Endothelial cell of umbilical vein (primary cell): ENCODE results near the gene UGT2B28. TPM values are rescaled to one million over a fixed set of nuclear protein-coding genes. Genes with fewer than 3 reads are reported as not detected.
"Not testable (repeated sequence)": the region's sequence is repeated elsewhere in the genome, so short reads cannot be mapped to it uniquely, and the experiment has no call there.

ENCODE experiments used
- BruUV-seq: library from RNA; stranded (reverse); fragments of 400-500 nt; replicated peaks from 2 replicates; lab custom pipeline; 2021; lab: Mats Ljungman, UMichigan
- CTCF ChIA-PET: fragments of 300-600, 350-600 bp; sonication (Branson Sonifier 250); formaldehyde crosslinking; loops from one replicate; lab custom pipeline; 2021; ENCODE audit warnings: antibody characterized with exemption, inconsistent platforms; lab: Charles Lee
- POLR2A ChIA-PET: fragments of 300-600, 350-600 bp; sonication (Branson Sonifier 250); formaldehyde crosslinking; loops from one replicate; lab custom pipeline; 2021; ENCODE audit warnings: antibody characterized with exemption, inconsistent platforms; lab: Charles Lee
- DNase-seq: peaks from one replicate; pipeline ENCODE4 v3.0.0-alpha.2; 2011; ENCODE audit warnings: low read depth, low spot score
- FAIRE-seq: peaks from 2 replicates; lab custom pipeline; 2011; peaks lifted over from hg19 to GRCh38; lab: Jason Lieb, UNC
- H2AFZ ChIP-seq: 2 replicates; pipeline ENCODE4 v1.6.0; 2012; ENCODE audit warnings: low read depth, low read length, control low read depth, inconsistent platforms
- H3K27ac ChIP-seq: 2 replicates; pipeline ENCODE4 v1.5.1; 2011; ENCODE audit warnings: low read depth, mild to moderate bottlenecking, control low read depth, low read length, moderate library complexity; ENCODE audit not compliant: insufficient read depth
- H3K27me3 ChIP-seq, 2 experiments: 2 replicates each; pipeline versions ENCODE4 v1.6.0 to v1.6.1; 2011; ENCODE audit warnings: low read length in 2 of 2, mixed read lengths in 1 of 2; ENCODE audit not compliant: control insufficient read depth in 2 of 2, insufficient read depth in 2 of 2
- H3K36me3 ChIP-seq, 2 experiments: 2 replicates in 1 of 2; 3 replicates in 1 of 2; pipeline ENCODE4 v1.5.1; 2011; ENCODE audit warnings: low read length in 2 of 2, mild to moderate bottlenecking in 1 of 2, moderate library complexity in 1 of 2; ENCODE audit not compliant: control insufficient read depth in 2 of 2, insufficient read depth in 2 of 2; ENCODE audit errors: extremely low read depth in 1 of 2
- H3K4me1 ChIP-seq: 3 replicates; pipeline ENCODE4 v1.5.1; 2011; ENCODE audit warnings: mild to moderate bottlenecking, low read length; ENCODE audit not compliant: control insufficient read depth, insufficient read depth; ENCODE audit errors: extremely low read depth
- H3K4me2 ChIP-seq: 2 replicates; pipeline ENCODE4 v1.6.1; 2011; ENCODE audit warnings: low read length, control low read depth, mixed read lengths; ENCODE audit not compliant: insufficient read depth
- H3K4me3 ChIP-seq, 3 experiments: fragments of 200-600 bp in 1 of 3; sonication (generic), shearing (Covaris generic) in 1 of 3; replicated peaks in 1 of 3; 2 replicates each; pipeline ENCODE4 v1.5.1; 2011 to 2016; ENCODE audit warnings: control low read depth in 3 of 3, low read length in 3 of 3, mild to moderate bottlenecking in 2 of 3, inconsistent platforms in 1 of 3, low read depth in 1 of 3, moderate library complexity in 1 of 3; ENCODE audit not compliant: insufficient read depth in 1 of 3
- H3K79me2 ChIP-seq: 2 replicates; pipeline ENCODE4 v1.6.0; 2012; ENCODE audit warnings: low read length, inconsistent platforms; ENCODE audit not compliant: control insufficient read depth, insufficient read depth
- H3K9ac ChIP-seq: replicated peaks from 2 replicates; pipeline ENCODE3; 2011; ENCODE audit warnings: low read length, control low read depth; ENCODE audit not compliant: insufficient read depth; ENCODE audit errors: extremely low read depth
- H3K9me1 ChIP-seq: replicated peaks from 3 replicates; pipeline ENCODE4 v1.6.0; 2011; ENCODE audit warnings: mild to moderate bottlenecking, low read length; ENCODE audit not compliant: control insufficient read depth, insufficient read depth; ENCODE audit errors: extremely low read depth
- H3K9me3 ChIP-seq: replicated peaks from 2 replicates; pipeline ENCODE4 v1.5.1; 2012; ENCODE audit warnings: low read length, inconsistent platforms; ENCODE audit not compliant: control insufficient read depth, insufficient read depth
- H4K20me1 ChIP-seq: replicated peaks from 2 replicates; pipeline ENCODE3; 2011; ENCODE audit warnings: mild to moderate bottlenecking, low read length; ENCODE audit not compliant: control insufficient read depth, insufficient read depth; ENCODE audit errors: extremely low read depth
- EZH2 ChIP-seq: IDR thresholded peaks from 2 replicates; pipeline ENCODE4 v1.6.1; 2012; ENCODE audit warnings: borderline replicate concordance, low read depth, mild to moderate bottlenecking, moderate library complexity, low read length, inconsistent platforms; ENCODE audit not compliant: severe bottlenecking
- FOS ChIP-seq: IDR thresholded peaks from 2 replicates; pipeline ENCODE4 v1.6.1; 2011; ENCODE audit warnings: mild to moderate bottlenecking, low read length, moderate library complexity, borderline replicate concordance; ENCODE audit not compliant: insufficient read depth
- GATA2 ChIP-seq: IDR thresholded peaks from 2 replicates; pipeline ENCODE4 v1.7.0; 2011; ENCODE audit warnings: low read depth, mild to moderate bottlenecking, moderate library complexity, mixed read lengths, low read length; ENCODE audit not compliant: insufficient read length, insufficient read depth
- JUN ChIP-seq: IDR thresholded peaks from 2 replicates; pipeline ENCODE4 v1.6.1; 2011; ENCODE audit warnings: borderline replicate concordance, low read depth; ENCODE audit not compliant: insufficient read length, insufficient read depth
- MYC ChIP-seq: IDR thresholded peaks from one replicate; pipeline ENCODE4 v1.6.1; 2011; ENCODE audit warnings: mild to moderate bottlenecking, low read depth, low read length
- POLR2A ChIP-seq: IDR thresholded peaks from 2 replicates; pipeline ENCODE4 v1.6.1; 2012; ENCODE audit warnings: low read depth, mild to moderate bottlenecking, control low read depth, low read length
- POLR2AphosphoS5 ChIP-seq: IDR thresholded peaks from 2 replicates; pipeline ENCODE4 v1.6.1; 2012; ENCODE audit warnings: low read depth, mild to moderate bottlenecking, control low read depth, low read length, moderate library complexity; ENCODE audit not compliant: insufficient read depth
- dilution Hi-C: fragments of 300-500 bp; cut with MboI; formaldehyde crosslinking; loops from one replicate; pipeline ENCODE4 v1.15.0; 2019; ENCODE audit warnings: low sequenced_read_pairs; ENCODE audit not compliant: extremely low pct_ligation_motif_present
- intact Hi-C: fragments of 100-400 bp; cut with micrococcal nuclease; formaldehyde crosslinking; loops from one replicate; pipeline ENCODE4 v1.10.0; 2022
- polyA plus RNA-seq, 4 experiments: library from polyadenylated mRNA; depleted of rRNA in 3 of 4; stranded (reverse) in 3 of 4; unstranded in 1 of 4; fragments of >200 nt; gene quantifications; 2 replicates each; pipeline versions ENCODE4 v1.2.1 to v1.2.3, GENCODE V29; 2011 to 2012; ENCODE audit warnings: missing spikeins in 1 of 4
- total RNA-seq: library from RNA; stranded (reverse); gene quantifications from 2 replicates; pipeline ENCODE4 v1.2.3, GENCODE V29; 2021
- TF ChIP-seq, protein P1 (sequence below): IDR thresholded peaks from 2 replicates; pipeline ENCODE4 v1.6.1; 2011; ENCODE audit not compliant: insufficient read depth, insufficient read length
- TF ChIP-seq, protein P2 (sequence below), 2 donors: IDR thresholded peaks; 1 replicate in 1 of 2; 2 replicates in 1 of 2; pipeline ENCODE4 v1.5.1; 2011; ENCODE audit warnings: low read length in 2 of 2, mild to moderate bottlenecking in 2 of 2, moderate library complexity in 2 of 2, control low read depth in 1 of 2, inconsistent platforms in 1 of 2, low read depth in 1 of 2; ENCODE audit not compliant: insufficient read depth in 1 of 2; ENCODE audit errors: extremely low read depth in 1 of 2

UGT2B28 gene
- total and polyA plus RNA-seq, 2 donors (not counting 3 experiments of a cell fraction or from before 2014, with no cell fraction given): not detected

- no peak for FAIRE-seq
- no peak for DNase-seq
- TF ChIP-seq FOS (no peak), MYC (no peak), POLR2A (no peak), GATA2 (no peak), EZH2 (no peak), JUN (no peak), POLR2AphosphoS5 (no peak)
- TF ChIP-seq, protein P1, sequence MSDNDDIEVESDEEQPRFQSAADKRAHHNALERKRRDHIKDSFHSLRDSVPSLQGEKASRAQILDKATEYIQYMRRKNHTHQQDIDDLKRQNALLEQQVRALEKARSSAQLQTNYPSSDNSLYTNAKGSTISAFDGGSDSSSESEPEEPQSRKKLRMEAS: no peak
- TF ChIP-seq, protein P2, sequence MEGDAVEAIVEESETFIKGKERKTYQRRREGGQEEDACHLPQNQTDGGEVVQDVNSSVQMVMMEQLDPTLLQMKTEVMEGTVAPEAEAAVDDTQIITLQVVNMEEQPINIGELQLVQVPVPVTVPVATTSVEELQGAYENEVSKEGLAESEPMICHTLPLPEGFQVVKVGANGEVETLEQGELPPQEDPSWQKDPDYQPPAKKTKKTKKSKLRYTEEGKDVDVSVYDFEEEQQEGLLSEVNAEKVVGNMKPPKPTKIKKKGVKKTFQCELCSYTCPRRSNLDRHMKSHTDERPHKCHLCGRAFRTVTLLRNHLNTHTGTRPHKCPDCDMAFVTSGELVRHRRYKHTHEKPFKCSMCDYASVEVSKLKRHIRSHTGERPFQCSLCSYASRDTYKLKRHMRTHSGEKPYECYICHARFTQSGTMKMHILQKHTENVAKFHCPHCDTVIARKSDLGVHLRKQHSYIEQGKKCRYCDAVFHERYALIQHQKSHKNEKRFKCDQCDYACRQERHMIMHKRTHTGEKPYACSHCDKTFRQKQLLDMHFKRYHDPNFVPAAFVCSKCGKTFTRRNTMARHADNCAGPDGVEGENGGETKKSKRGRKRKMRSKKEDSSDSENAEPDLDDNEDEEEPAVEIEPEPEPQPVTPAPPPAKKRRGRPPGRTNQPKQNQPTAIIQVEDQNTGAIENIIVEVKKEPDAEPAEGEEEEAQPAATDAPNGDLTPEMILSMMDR (IDR thresholded peaks at IDR 0.05; ENCODE audit: extremely low read depth in 1 of 2, insufficient read depth in 1 of 2, low read depth in 1 of 2, low read length in 2 of 2): no peak
- intact Hi-C loops (no loop called here), dilution Hi-C loops (no loop called here)
- no peaks in the 10 kb centered on the region for H4K20me1 ChIP-seq
- H3K27ac ChIP-seq: no peak overlapping the region
- H3K9me1 ChIP-seq: no peaks in the 10 kb centered on the region
- no peaks in the 10 kb centered on the region for H3K9me3 ChIP-seq
- H2AFZ ChIP-seq: no peak overlapping the region
- H3K36me3 ChIP-seq: no peaks in the 10 kb centered on the region
- no peaks in the 10 kb centered on the region for H3K27me3 ChIP-seq
- H3K4me1 ChIP-seq: no peaks in the 10 kb centered on the region
- no peak overlapping the region for H3K9ac ChIP-seq
- H3K4me2 ChIP-seq: no peak overlapping the region
- no TSS peak for BruUV-seq
- CTCF ChIA-PET: no interaction called here
- H3K4me3 ChIP-seq: no peak overlapping the region
- no peaks in the 10 kb centered on the region for H3K79me2 ChIP-seq
- POLR2A ChIA-PET: no interaction called here
These were observed 50.2 kb downstream of the UGT2B28 start for GRCh38 chr4:69330345-69331047.

GRCh38 chr4:69331304-69331703, 51.0 kb downstream of the UGT2B28 start:
- H3K27ac ChIP-seq, H3K27me3 ChIP-seq, H3K36me3 ChIP-seq, H3K9me1 ChIP-seq, CTCF ChIA-PET, dilution Hi-C loops, H3K79me2 ChIP-seq, H3K9me3 ChIP-seq, H3K4me1 ChIP-seq, H3K4me2 ChIP-seq, H2AFZ ChIP-seq, POLR2A ChIA-PET, H3K9ac ChIP-seq, BruUV-seq, FAIRE-seq, H4K20me1 ChIP-seq, DNase-seq, intact Hi-C loops, H3K4me3 ChIP-seq: not testable (repeated sequence)

GRCh38 chr4:69335485-69335884, 55.2 kb downstream of the UGT2B28 start:
- CTCF ChIA-PET: interaction anchor here (0.6 to 0.9 kb wide), 2 partner anchors 9 to 17 kb away, joined by 3 read pairs; no protein-coding TSS in a partner anchor
- POLR2A ChIA-PET, H3K9ac ChIP-seq, H3K4me1 ChIP-seq, H3K9me1 ChIP-seq, BruUV-seq, H3K9me3 ChIP-seq, FAIRE-seq, H3K79me2 ChIP-seq, dilution Hi-C loops, H3K36me3 ChIP-seq, H3K27me3 ChIP-seq, H4K20me1 ChIP-seq, H3K27ac ChIP-seq, H3K4me2 ChIP-seq, DNase-seq, H2AFZ ChIP-seq, intact Hi-C loops, H3K4me3 ChIP-seq: not testable (repeated sequence)
